ENCODE measurements around the gene PRELP. TPM values are rescaled to one million over a fixed set of nuclear protein-coding genes. Genes with fewer than 3 reads are reported as not detected.
"Not testable (repeated sequence)": the region's sequence is repeated elsewhere in the genome, so short reads cannot be mapped to it uniquely, and the experiment has no call there.

Gene PRELP
- total and polyA plus RNA-seq, 10 of the 15 experiments (the other 5 are each of a cell fraction or from before 2014, with no cell fraction given), result 0.03 to 0.05 TPM; not detected in 8

DNA sequence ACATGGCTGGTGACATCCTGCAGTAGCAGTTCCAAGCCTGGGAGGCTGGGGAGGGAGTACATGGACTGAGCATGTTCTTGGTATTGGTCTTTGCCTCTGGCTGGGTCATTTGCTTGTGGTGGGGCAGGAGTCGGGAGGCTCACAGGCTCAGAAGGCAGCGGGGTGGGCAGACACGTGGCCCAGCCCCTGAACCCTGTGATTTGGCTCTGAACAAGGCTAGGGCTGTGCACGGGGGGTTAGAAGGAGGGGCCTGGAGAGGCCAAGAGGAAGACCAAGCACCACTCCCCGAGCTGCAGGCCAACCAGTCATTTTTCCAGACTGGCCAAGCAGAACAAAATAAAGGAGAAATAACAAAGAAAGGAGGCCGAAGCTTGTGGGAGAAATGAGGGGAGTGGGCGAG is 9.7 kb upstream of the PRELP start (continued):
- TF ChIP-seq ZBTB11 (CRISPR knock-in tag; IDR thresholded peaks at IDR 0.05) (no peak), BCL3 (IDR thresholded peaks at IDR 0.05; ENCODE audit: borderline replicate concordance, insufficient read depth, low read depth, low read length, poor library complexity, severe bottlenecking) (no peak), SIN3A (IDR thresholded peaks at IDR 0.05; ENCODE audit: low read depth, low read length) (no peak)

GRCh38 chr1:203466906-203467549 is 8.6 kb upstream of the PRELP start:
- H3K4me2 ChIP-seq (ENCODE audit: control insufficient read depth, insufficient read depth); H3K4me3 ChIP-seq; in situ Hi-C loops (cut with MboI); ATAC-seq; H3K27ac ChIP-seq (ENCODE audit: control insufficient read depth, insufficient read depth); H4K20me1 ChIP-seq (ENCODE audit: control insufficient read depth, insufficient read depth); BruUV-seq (replicated peaks); H3K27me3 ChIP-seq (replicated peaks in 1 of 2; ENCODE audit: control insufficient read depth in 2 of 2, insufficient read depth in 2 of 2, low read length in 1 of 2); H3K9me3 ChIP-seq (replicated peaks; ENCODE audit: control insufficient read depth, insufficient read depth, low read length); H3K36me3 ChIP-seq (ENCODE audit: control insufficient read depth in 2 of 2, insufficient read depth in 2 of 2, low read length in 1 of 2); H3K9ac ChIP-seq (ENCODE audit: control insufficient read depth, insufficient read depth, low read length); H2AFZ ChIP-seq (ENCODE audit: control insufficient read depth, low read depth, low read length); H3K79me2 ChIP-seq (ENCODE audit: control insufficient read depth, insufficient read depth, low read length); FAIRE-seq; intact Hi-C loops (cut with micrococcal nuclease; ENCODE audit: unreplicated experiment); DNase-seq (ENCODE audit: low read depth, low spot score); H3K4me1 ChIP-seq (ENCODE audit: control insufficient read depth, insufficient read depth, low read length): not testable (repeated sequence)
- SMC1A ChIA-PET (ENCODE audit: uncharacterized antibody, unreplicated experiment), result interaction anchor here (0.7 to 2.3 kb wide), 11 partner anchors 8 to 126 kb away, joined by 3 to 9 read pairs (median 3); partner anchors contain the start of gene FMOD
- POLR2A ChIA-PET, result interaction anchor here (1.2 to 1.4 kb wide), 2 partner anchors 9 to 10 kb away, joined by 4 to 5 read pairs; no protein-coding TSS in a partner anchor
- WGBS (ENCODE audit: insufficient coverage, insufficient replicate concordance, low lambda C conversion rate, missing lambda C conversion rate), result 60% methylated on average over 13 of the region's 13 CpGs
- RAD21 ChIA-PET (ENCODE audit: unreplicated experiment), result interaction anchor here (0.9 to 1.7 kb wide), 6 partner anchors 11 to 199 kb away, joined by 3 to 15 read pairs (median 4); no protein-coding TSS in a partner anchor
- CTCF ChIA-PET, result interaction anchor here (0.6 to 7.3 kb wide), 6 partner anchors 9 to 322 kb away, joined by 3 to 82 read pairs (median 4); partner anchors contain the start of gene PRELP

Measured in GM12878 (cell line).